ENCODE measurements around the gene AZIN2.

DNA sequence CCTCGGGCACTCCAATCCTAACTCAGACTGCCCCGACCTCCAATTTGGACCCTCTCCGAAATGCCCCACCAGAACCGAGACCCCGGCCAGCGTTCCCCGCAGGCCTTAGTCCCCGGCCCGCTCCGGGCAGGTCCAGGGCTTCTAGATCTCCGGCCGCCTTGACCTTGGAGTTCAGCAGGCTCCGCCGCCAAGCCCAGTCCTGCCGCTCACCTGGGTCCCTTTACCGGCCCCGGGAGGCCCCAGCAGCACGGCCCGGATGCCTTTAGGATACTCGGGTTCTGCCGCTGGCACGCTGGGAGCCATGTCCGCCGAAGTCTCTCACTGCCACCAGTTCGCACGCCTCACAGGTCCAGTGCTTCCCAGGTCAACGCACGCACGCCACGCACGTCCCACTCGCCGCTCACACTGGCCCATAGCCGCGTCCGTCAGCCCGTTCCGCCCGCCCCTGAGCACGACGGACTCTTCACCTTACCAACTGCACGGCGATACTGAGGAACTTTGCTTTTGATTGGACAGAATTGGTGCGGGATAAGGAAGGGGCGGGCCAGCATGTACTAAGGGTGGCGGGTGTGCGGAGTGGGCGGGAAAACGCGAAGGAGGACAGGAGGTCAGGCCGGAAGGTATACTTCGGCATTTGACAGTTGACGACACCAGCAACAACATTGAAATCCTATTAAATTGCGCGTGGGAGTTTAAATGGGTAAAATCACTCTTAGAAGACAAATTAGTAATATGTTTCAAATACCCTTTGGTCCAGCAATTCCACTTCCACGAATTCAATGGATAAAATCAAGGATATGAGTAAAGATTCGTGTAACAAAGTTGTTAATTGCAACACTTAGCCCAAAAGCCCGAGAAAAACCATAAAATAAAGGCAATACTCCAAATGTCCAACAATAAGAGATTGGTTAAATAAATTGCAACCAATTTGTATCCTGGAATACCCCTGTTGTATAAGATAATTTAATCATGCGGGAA lies 44.1 kb upstream of the AZIN2 start, which contains the start of gene AK2:
- TF ChIP-seq, protein P1, sequence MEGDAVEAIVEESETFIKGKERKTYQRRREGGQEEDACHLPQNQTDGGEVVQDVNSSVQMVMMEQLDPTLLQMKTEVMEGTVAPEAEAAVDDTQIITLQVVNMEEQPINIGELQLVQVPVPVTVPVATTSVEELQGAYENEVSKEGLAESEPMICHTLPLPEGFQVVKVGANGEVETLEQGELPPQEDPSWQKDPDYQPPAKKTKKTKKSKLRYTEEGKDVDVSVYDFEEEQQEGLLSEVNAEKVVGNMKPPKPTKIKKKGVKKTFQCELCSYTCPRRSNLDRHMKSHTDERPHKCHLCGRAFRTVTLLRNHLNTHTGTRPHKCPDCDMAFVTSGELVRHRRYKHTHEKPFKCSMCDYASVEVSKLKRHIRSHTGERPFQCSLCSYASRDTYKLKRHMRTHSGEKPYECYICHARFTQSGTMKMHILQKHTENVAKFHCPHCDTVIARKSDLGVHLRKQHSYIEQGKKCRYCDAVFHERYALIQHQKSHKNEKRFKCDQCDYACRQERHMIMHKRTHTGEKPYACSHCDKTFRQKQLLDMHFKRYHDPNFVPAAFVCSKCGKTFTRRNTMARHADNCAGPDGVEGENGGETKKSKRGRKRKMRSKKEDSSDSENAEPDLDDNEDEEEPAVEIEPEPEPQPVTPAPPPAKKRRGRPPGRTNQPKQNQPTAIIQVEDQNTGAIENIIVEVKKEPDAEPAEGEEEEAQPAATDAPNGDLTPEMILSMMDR (IDR thresholded peaks at IDR 0.05; ENCODE audit: insufficient read depth, low read length, poor library complexity, severe bottlenecking): no peak
- TF ChIP-seq EZH2phosphoT487 (conservative IDR thresholded peaks at IDR 0.05; ENCODE audit: low read length): no peak

Data from SU-DHL-6 (cell line).